HepG2 (cell line): ENCODE results near the gene TXNL4A. TPM values are rescaled to one million over a fixed set of nuclear protein-coding genes. Genes with fewer than 3 reads are reported as not detected.

Experiments
- AGO1 ChIP-seq: fragments of 200-400 bp; formaldehyde crosslinking; IDR thresholded peaks from 2 replicates; pipeline ENCODE4 v1.6.1; 2017; ENCODE audit warnings: mild to moderate bottlenecking, low read depth, low read length, moderate library complexity; ENCODE audit not compliant: poor library complexity, severe bottlenecking
- GZF1 ChIP-seq: sonication (generic); formaldehyde crosslinking; IDR thresholded peaks from 2 replicates; pipeline ENCODE4 v1.5.1; 2020; ENCODE audit warnings: mild to moderate bottlenecking, missing genetic modification reagents
- ISL2 ChIP-seq: sonication (generic); formaldehyde crosslinking; IDR thresholded peaks from 2 replicates; pipeline ENCODE4 v1.5.0; 2020; ENCODE audit warnings: missing genetic modification reagents
- MXI1 ChIP-seq: IDR thresholded peaks from 3 replicates; pipeline ENCODE4 v1.6.1; 2012; ENCODE audit warnings: low read depth, low read length, inconsistent platforms, borderline replicate concordance
- NCOA1 ChIP-seq: sonication (generic); formaldehyde crosslinking; IDR thresholded peaks from 2 replicates; pipeline ENCODE4 v1.9.0; 2021; ENCODE audit warnings: missing genetic modification reagents
- NFE2 ChIP-seq: sonication (generic); formaldehyde crosslinking; IDR thresholded peaks from 2 replicates; pipeline ENCODE4 v1.4.0; 2020; ENCODE audit warnings: missing genetic modification reagents
- SNAI1 ChIP-seq: sonication (generic); formaldehyde crosslinking; IDR thresholded peaks from 2 replicates; pipeline ENCODE4 v1.5.0; 2020; ENCODE audit warnings: mild to moderate bottlenecking, missing genetic modification reagents, borderline replicate concordance
- TCF12 ChIP-seq, 2 experiments: fragments of 450-650 bp in 1 of 2; sonication (generic) in 1 of 2; formaldehyde crosslinking in 1 of 2; IDR thresholded peaks; 2 replicates each; pipeline versions ENCODE4 v1.6.1 to v1.8.0; 2017 to 2022; ENCODE audit warnings: antibody characterized with exemption in 1 of 2, mild to moderate bottlenecking in 1 of 2, missing genetic modification reagents in 1 of 2, moderate library complexity in 1 of 2
- TEAD2 ChIP-seq: sonication (generic); formaldehyde crosslinking; IDR thresholded peaks from 2 replicates; pipeline ENCODE4 v1.9.0; 2021; ENCODE audit warnings: missing genetic modification reagents
- ZNF343 ChIP-seq: sonication (generic); formaldehyde crosslinking; IDR thresholded peaks from 2 replicates; pipeline ENCODE4 v1.4.0; 2020; ENCODE audit warnings: mild to moderate bottlenecking, missing genetic modification reagents
- ZNF768 ChIP-seq: sonication (generic); formaldehyde crosslinking; IDR thresholded peaks from 2 replicates; pipeline ENCODE4 v1.4.0; 2020; ENCODE audit warnings: missing genetic modification reagents
- ZSCAN12 ChIP-seq: sonication (generic); formaldehyde crosslinking; IDR thresholded peaks from 2 replicates; pipeline ENCODE4 v1.9.0; 2021; ENCODE audit warnings: mild to moderate bottlenecking, missing genetic modification reagents
- polyA plus RNA-seq, 8 experiments: library from polyadenylated mRNA; depleted of rRNA in 3 of 8; stranded (reverse) in 7 of 8; unstranded in 1 of 8; fragments of >200 nt; fragmentation: Illumina TruSeq in 4 of 8; extraction: Trizol in 4 of 8; gene quantifications; 2 replicates each; pipeline versions ENCODE4 v1.2.1 to v1.2.3, GENCODE V29; 2011 to 2016; ENCODE audit warnings: low read depth in 4 of 8, missing spikeins in 1 of 8, mixed read lengths in 1 of 8; ENCODE audit not compliant: insufficient read depth in 1 of 8
- total RNA-seq, 5 experiments: library from RNA; depleted of rRNA; stranded (reverse); fragments of >200 nt; fragmentation: Illumina TruSeq; extraction: Trizol; gene quantifications; 2 replicates each; pipeline ENCODE4 v1.2.3, GENCODE V29; 2016; ENCODE audit warnings: low read depth in 1 of 5
- TF ChIP-seq, protein P1 (sequence below): sonication (generic); formaldehyde crosslinking; IDR thresholded peaks from 2 replicates; pipeline ENCODE4 v1.5.0; 2020; ENCODE audit warnings: mild to moderate bottlenecking, missing genetic modification reagents, borderline replicate concordance
- TF ChIP-seq, protein P2 (sequence below): sonication (generic); formaldehyde crosslinking; IDR thresholded peaks from 2 replicates; pipeline ENCODE4 v1.5.1; 2020; ENCODE audit warnings: missing genetic modification reagents, mild to moderate bottlenecking, borderline replicate concordance
- TF ChIP-seq, protein P3 (sequence below): IDR thresholded peaks from 2 replicates; pipeline ENCODE4 v1.6.1; 2016

The TXNL4A gene
- total and polyA plus RNA-seq, 2 of the 13 experiments (the other 11 are each of a cell fraction or from before 2014, with no cell fraction given) = 172 to 202 TPM

DNA sequence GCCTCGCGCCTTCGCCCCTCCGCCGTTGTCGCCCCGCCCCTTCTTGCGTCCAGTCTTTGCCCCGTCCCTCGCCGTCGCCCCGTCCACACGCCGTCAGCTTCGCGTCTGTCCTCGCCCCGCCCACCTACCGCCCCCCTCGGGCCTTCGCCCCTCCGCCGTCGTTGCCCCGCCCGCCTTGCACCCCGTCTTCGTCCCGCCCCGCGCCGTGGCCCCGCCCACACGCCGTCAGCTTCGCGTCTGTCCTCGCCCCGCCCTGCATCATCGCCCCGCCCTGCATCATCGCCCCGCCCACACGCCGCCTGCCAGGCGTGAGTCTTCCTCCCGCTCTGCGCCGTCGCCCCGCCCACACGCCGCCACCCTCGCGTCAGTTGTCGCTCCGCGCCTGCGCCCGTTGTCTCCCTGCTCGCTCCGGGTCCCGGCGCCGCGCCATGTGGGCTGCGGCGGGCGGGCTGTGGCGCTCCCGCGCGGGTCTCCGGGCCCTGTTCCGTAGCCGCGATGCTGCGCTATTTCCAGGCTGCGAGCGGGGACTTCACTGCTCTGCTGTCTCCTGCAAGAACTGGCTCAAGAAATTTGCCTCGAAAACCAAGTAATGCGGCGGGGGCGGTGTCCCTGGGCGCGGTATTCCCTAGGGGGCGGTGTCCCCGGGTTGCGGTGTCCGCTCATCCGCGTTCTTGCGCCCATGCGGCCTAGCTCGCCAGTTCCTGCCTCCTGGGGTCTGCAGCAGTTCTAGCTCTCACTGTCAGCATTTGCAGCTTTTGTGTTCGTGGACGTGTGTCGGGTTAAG lies 45.9 kb upstream of the TXNL4A start, which contains the start of gene RBFA (continued):
- TF ChIP-seq, protein P1, sequence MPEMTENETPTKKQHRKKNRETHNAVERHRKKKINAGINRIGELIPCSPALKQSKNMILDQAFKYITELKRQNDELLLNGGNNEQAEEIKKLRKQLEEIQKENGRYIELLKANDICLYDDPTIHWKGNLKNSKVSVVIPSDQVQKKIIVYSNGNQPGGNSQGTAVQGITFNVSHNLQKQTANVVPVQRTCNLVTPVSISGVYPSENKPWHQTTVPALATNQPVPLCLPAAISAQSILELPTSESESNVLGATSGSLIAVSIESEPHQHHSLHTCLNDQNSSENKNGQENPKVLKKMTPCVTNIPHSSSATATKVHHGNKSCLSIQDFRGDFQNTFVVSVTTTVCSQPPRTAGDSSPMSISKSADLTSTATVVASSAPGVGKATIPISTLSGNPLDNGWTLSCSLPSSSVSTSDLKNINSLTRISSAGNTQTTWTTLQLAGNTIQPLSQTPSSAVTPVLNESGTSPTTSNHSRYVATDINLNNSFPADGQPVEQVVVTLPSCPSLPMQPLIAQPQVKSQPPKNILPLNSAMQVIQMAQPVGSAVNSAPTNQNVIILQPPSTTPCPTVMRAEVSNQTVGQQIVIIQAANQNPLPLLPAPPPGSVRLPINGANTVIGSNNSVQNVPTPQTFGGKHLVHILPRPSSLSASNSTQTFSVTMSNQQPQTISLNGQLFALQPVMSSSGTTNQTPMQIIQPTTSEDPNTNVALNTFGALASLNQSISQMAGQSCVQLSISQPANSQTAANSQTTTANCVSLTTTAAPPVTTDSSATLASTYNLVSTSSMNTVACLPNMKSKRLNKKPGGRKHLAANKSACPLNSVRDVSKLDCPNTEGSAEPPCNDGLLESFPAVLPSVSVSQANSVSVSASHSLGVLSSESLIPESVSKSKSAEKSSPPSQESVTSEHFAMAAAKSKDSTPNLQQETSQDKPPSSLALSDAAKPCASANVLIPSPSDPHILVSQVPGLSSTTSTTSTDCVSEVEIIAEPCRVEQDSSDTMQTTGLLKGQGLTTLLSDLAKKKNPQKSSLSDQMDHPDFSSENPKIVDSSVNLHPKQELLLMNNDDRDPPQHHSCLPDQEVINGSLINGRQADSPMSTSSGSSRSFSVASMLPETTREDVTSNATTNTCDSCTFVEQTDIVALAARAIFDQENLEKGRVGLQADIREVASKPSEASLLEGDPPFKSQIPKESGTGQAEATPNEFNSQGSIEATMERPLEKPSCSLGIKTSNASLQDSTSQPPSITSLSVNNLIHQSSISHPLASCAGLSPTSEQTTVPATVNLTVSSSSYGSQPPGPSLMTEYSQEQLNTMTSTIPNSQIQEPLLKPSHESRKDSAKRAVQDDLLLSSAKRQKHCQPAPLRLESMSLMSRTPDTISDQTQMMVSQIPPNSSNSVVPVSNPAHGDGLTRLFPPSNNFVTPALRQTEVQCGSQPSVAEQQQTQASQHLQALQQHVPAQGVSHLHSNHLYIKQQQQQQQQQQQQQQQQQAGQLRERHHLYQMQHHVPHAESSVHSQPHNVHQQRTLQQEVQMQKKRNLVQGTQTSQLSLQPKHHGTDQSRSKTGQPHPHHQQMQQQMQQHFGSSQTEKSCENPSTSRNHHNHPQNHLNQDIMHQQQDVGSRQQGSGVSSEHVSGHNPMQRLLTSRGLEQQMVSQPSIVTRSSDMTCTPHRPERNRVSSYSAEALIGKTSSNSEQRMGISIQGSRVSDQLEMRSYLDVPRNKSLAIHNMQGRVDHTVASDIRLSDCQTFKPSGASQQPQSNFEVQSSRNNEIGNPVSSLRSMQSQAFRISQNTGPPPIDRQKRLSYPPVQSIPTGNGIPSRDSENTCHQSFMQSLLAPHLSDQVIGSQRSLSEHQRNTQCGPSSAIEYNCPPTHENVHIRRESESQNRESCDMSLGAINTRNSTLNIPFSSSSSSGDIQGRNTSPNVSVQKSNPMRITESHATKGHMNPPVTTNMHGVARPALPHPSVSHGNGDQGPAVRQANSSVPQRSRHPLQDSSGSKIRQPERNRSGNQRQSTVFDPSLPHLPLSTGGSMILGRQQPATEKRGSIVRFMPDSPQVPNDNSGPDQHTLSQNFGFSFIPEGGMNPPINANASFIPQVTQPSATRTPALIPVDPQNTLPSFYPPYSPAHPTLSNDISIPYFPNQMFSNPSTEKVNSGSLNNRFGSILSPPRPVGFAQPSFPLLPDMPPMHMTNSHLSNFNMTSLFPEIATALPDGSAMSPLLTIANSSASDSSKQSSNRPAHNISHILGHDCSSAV (CRISPR knock-in tag) = 0 out of 2 replicates have a peak, but pooled peaks have one; percentile 49
- TF ChIP-seq AGO1 (peak; percentile 69), ZSCAN12 (peak; percentile 60; the same call in 1 of the 2 replicates), MXI1 (peak; percentile 95; the same call in 1 of the 3 replicates), NFE2 (no peak), ZNF343 (peak; percentile 96), NCOA1 (no peak), TEAD2 (CRISPR knock-in tag) (no peak), ISL2 (CRISPR knock-in tag) (peak; percentile 61; the same call in 1 of the 2 replicates), GZF1 (CRISPR knock-in tag) (no peak), ZNF768 (CRISPR knock-in tag) (peak; percentile 69; the same call in 1 of the 2 replicates), SNAI1 (CRISPR knock-in tag) (peak; percentile 71), TCF12 (IDR thresholded peaks at IDR 0.05) (no peak), TCF12 (CRISPR knock-in tag; IDR thresholded peaks at IDR 0.05) (peak; percentile 44; the same call in 1 of the 2 replicates)
- TF ChIP-seq, protein P2, sequence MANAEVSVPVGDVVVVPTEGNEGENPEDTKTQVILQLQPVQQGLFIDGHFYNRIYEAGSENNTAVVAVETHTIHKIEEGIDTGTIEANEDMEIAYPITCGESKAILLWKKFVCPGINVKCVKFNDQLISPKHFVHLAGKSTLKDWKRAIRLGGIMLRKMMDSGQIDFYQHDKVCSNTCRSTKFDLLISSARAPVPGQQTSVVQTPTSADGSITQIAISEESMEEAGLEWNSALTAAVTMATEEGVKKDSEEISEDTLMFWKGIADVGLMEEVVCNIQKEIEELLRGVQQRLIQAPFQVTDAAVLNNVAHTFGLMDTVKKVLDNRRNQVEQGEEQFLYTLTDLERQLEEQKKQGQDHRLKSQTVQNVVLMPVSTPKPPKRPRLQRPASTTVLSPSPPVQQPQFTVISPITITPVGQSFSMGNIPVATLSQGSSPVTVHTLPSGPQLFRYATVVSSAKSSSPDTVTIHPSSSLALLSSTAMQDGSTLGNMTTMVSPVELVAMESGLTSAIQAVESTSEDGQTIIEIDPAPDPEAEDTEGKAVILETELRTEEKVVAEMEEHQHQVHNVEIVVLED = peak; percentile 94
- TF ChIP-seq, protein P3, sequence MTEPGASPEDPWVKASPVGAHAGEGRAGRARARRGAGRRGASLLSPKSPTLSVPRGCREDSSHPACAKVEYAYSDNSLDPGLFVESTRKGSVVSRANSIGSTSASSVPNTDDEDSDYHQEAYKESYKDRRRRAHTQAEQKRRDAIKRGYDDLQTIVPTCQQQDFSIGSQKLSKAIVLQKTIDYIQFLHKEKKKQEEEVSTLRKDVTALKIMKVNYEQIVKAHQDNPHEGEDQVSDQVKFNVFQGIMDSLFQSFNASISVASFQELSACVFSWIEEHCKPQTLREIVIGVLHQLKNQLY (CRISPR knock-in tag) = no peak
